Panc1 (cell line): Measurements from ENCODE around the gene CDC25B. TPM values are rescaled to one million over a fixed set of nuclear protein-coding genes. Genes with fewer than 3 reads are reported as not detected.

Experiments used
- total RNA-seq: library from RNA; stranded (reverse); gene quantifications from one replicate; pipeline ENCODE4 v1.2.1, GENCODE V29; 2021; ENCODE audit not compliant: unreplicated experiment

CDC25B gene
- total RNA-seq, 1 experiment from 2014 or later: 170 TPM

Other genes starting within 250 kb of the CDC25B start
- not detected for gene GFRA4, start 132.9 kb upstream of the CDC25B start, total RNA-seq
- gene ADAM33, start 114.3 kb upstream of the CDC25B start, total RNA-seq: 0.62 TPM
- 0.03 TPM for gene SIGLEC1, start 83.7 kb upstream of the CDC25B start, total RNA-seq
- gene HSPA12B, start 63.6 kb upstream of the CDC25B start, total RNA-seq: 0.21 TPM
- gene ADISSP, start 28.6 kb upstream of the CDC25B start, total RNA-seq: 100 TPM
- gene SPEF1, start 14.9 kb upstream of the CDC25B start, total RNA-seq: 0.41 TPM
- gene CENPB, start 9.6 kb upstream of the CDC25B start, total RNA-seq: 154 TPM
- 23.1 TPM for gene AP5S1, start 24.2 kb downstream of the CDC25B start, total RNA-seq
- 32.3 TPM for gene MAVS, start 50.5 kb downstream of the CDC25B start, total RNA-seq
- gene PANK2, start 93.1 kb downstream of the CDC25B start, total RNA-seq: 40.9 TPM
- 8.3 TPM for gene RNF24, start 219.2 kb downstream of the CDC25B start, total RNA-seq